Measurements from ENCODE around the gene AGR3.

GRCh38 chr7:16916738-16917137 is 35.0 kb upstream of the AGR3 start:
- TF ChIP-seq CTCF (tag by site-specific recombination; IDR thresholded peaks at IDR 0.05), result no peak
- TF ChIP-seq ZNF239 (tag by site-specific recombination; IDR thresholded peaks at IDR 0.05), result no peak
- no peak for TF ChIP-seq ZNF391 (tag by site-specific recombination; IDR thresholded peaks at IDR 0.05; ENCODE audit: borderline replicate concordance, low read depth)
- no peak for TF ChIP-seq ZNF843 (tag by site-specific recombination; IDR thresholded peaks at IDR 0.05)
- TF ChIP-seq ZNF140 (tag by site-specific recombination; IDR thresholded peaks at IDR 0.05), result no peak
- TF ChIP-seq TCF7L2 (IDR thresholded peaks at IDR 0.05; ENCODE audit: borderline replicate concordance, low read depth, low read length), result no peak
- TF ChIP-seq ZNF174 (tag by site-specific recombination; IDR thresholded peaks at IDR 0.05), result no peak
- no peak for TF ChIP-seq ZNF121 (tag by site-specific recombination; IDR thresholded peaks at IDR 0.05)
- TF ChIP-seq ZNF449 (tag by site-specific recombination; IDR thresholded peaks at IDR 0.05), result no peak
- TF ChIP-seq GLI2 (tag by site-specific recombination; IDR thresholded peaks at IDR 0.05; ENCODE audit: borderline replicate concordance, low read depth), result no peak

Data from HEK293 (cell line).